Measurements from ENCODE around the gene PVALEF.
"Not testable (repeated sequence)": the region's sequence is repeated elsewhere in the genome, so short reads cannot be mapped to it uniquely, and the experiment has no call there.

Gene PVALEF

GRCh38 chr17:81147701-81148100, 17.6 kb upstream of the PVALEF start:
- no peak for DNase-seq

- no peak for DNase-seq
Measured at GRCh38 chr17:81148571-81148970, 16.7 kb upstream of the PVALEF start.

- no peak for DNase-seq
Measured at GRCh38 chr17:81148986-81149533, 16.2 kb upstream of the PVALEF start.

GRCh38 chr17:81150377-81151077, 14.8 kb upstream of the PVALEF start:
- DNase-seq = no peak

- DNase-seq = no peak
Measured at GRCh38 chr17:81151278-81151677, 14.0 kb upstream of the PVALEF start.

GRCh38 chr17:81152288-81152828, 12.9 kb upstream of the PVALEF start:
- DNase-seq = no peak

GRCh38 chr17:81153340-81153803, 11.9 kb upstream of the PVALEF start:
- no peak for DNase-seq

GRCh38 chr17:81154016-81154415, 11.3 kb upstream of the PVALEF start:
- not testable (repeated sequence) for DNase-seq

GRCh38 chr17:81154961-81155360, 10.3 kb upstream of the PVALEF start:
- no peak for DNase-seq

GRCh38 chr17:81156866-81157805, 8.2 kb upstream of the PVALEF start:
- DNase-seq = no peak

GRCh38 chr17:81157848-81158687, 7.2 kb upstream of the PVALEF start:
- no peak for DNase-seq

- DNase-seq = no peak
Measured at GRCh38 chr17:81158688-81159590, 6.4 kb upstream of the PVALEF start.

GRCh38 chr17:81159611-81160265, 5.6 kb upstream of the PVALEF start:
- no peak for DNase-seq

GRCh38 chr17:81160306-81160705, 5.0 kb upstream of the PVALEF start:
- peak; percentile 18 for DNase-seq

- no peak for DNase-seq
Measured at GRCh38 chr17:81160747-81161453, 4.4 kb upstream of the PVALEF start.

- DNase-seq = no peak
Measured at GRCh38 chr17:81161536-81161935, 3.8 kb upstream of the PVALEF start.

GRCh38 chr17:81161972-81162371, 3.3 kb upstream of the PVALEF start:
- no peak for DNase-seq

GRCh38 chr17:81162491-81162890, 2.8 kb upstream of the PVALEF start:
- DNase-seq = no peak

GRCh38 chr17:81163051-81163695, 2.1 kb upstream of the PVALEF start:
- no peak for DNase-seq

Measured in CD4-positive, alpha-beta T cell treated with Interleukin-17A for 4 hours (primary cell).